Heart right ventricle (tissue), 16 donors: ENCODE data around the gene OR5B3. TPM values are rescaled to one million over a fixed set of nuclear protein-coding genes. Genes with fewer than 3 reads are reported as not detected.

ENCODE experiments used
- ATAC-seq, 8 donors: fragments of 200-7000 bp; cut with Tn5 transposase; one replicate each; pipeline ENCODE4 v1.9.1; 2020; ENCODE audit warnings: mild to moderate bottlenecking in 8 of 8, moderate library complexity in 8 of 8, moderate number of reproducible peaks in 1 of 8
- DNase-seq, 2 donors: peaks; one replicate each; pipeline ENCODE4 v3.0.0-alpha.2; 2020
- H3K27ac ChIP-seq, 10 donors: fragments of 200-600 bp; sonication (generic) in 2 of 10; one replicate each; pipeline versions ENCODE4 v1.5.0 to v1.8.0; 2020 to 2022; ENCODE audit warnings: mild to moderate bottlenecking in 3 of 10
- H3K27me3 ChIP-seq, 7 donors: fragments of 200-600 bp; one replicate each; pipeline ENCODE4 v1.8.0; 2021 to 2022; ENCODE audit warnings: mild to moderate bottlenecking in 2 of 7
- H3K36me3 ChIP-seq, 9 donors: fragments of 200-600 bp; sonication (generic) in 1 of 9; one replicate each; pipeline versions ENCODE4 v1.5.0 to v1.8.0; 2020 to 2022; ENCODE audit warnings: mild to moderate bottlenecking in 2 of 9
- H3K4me1 ChIP-seq, 9 donors: fragments of 200-600 bp; sonication (generic) in 1 of 9; one replicate each; pipeline versions ENCODE4 v1.5.0 to v1.8.0; 2020 to 2022; ENCODE audit warnings: mild to moderate bottlenecking in 4 of 9
- H3K4me3 ChIP-seq, 10 donors: fragments of 200-600 bp; sonication (generic) in 2 of 10; one replicate each; pipeline versions ENCODE4 v1.5.0 to v1.8.0; 2020 to 2022; ENCODE audit warnings: mild to moderate bottlenecking in 7 of 10, moderate library complexity in 2 of 10
- H3K9me3 ChIP-seq, 11 donors: fragments of 200-600 bp in 10 of 11; sonication (generic) in 2 of 11; one replicate each; pipeline versions ENCODE4 v1.5.0 to v1.8.0; 2013 to 2022; ENCODE audit warnings: mild to moderate bottlenecking in 2 of 11, control low read depth in 1 of 11, moderate library complexity in 1 of 11
- CTCF ChIP-seq, 9 donors: fragments of 200-600 bp; sonication (generic) in 2 of 9; IDR thresholded peaks; one replicate each; pipeline versions ENCODE4 v1.5.0 to v1.8.0; 2021 to 2022; ENCODE audit warnings: antibody characterized with exemption in 9 of 9, mild to moderate bottlenecking in 5 of 9, moderate library complexity in 1 of 9
- WGBS, 2 donors: extraction: QIAGEN DNeasy Blood & Tissue Kit; methylation state at CpG; one replicate each; pipeline ENCODE4 v1.1.7; 2013; ENCODE audit warnings: inconsistent platforms in 1 of 2; 5-methylcytosine and 5-hydroxymethylcytosine counted together
- intact Hi-C, 10 donors: fragments of 100-400 bp; cut with DNase I; formaldehyde crosslinking; loops; one replicate each; pipeline versions ENCODE4 v1.11.1 to v1.14.2; 2022
- long read RNA-seq, 3 donors: library from polyadenylated mRNA; unstranded; transcript quantifications; one replicate each; pipeline ENCODE4 v2.0.0, GENCODE V29; 2020 to 2021
- polyA plus RNA-seq, 2 donors: library from polyadenylated mRNA; stranded (reverse); fragments of 200-250 nt; gene quantifications; one replicate each; pipeline ENCODE4 v1.2.3, GENCODE V29; 2013
- total RNA-seq, 10 donors: library from RNA; stranded (reverse); fragmentation: NEBNext Ultra II Directional in 3 of 10; extraction: Animal tissue kit (Norgen Biotek cat#: 25700) in 3 of 10; gene quantifications; one replicate each; pipeline versions ENCODE4 v1.2.1 to v1.2.4, GENCODE V29; 2021 to 2023
- donor health status: Arrhythmogenic right ventricular cardiomyopathy.
- donor health status: ischemic (EF 13 %, LVEDD 7.1; RV severe dilation, severe dysfunction).
- donor health status: healthy with polysubstance abuse.
- donor health status: DM: no; HTN: yes; CAD: no.
- donor health status: DM: no; HTN: no; CAD: no.
- donor health status: ischemic (EF 25% LVEDD 6.9; RV normal size, moderate dysfunction).
- donor health status: ischemic (EF 25% LVEDD 5.7; RV mildly dilated, moderate dysfunction).
- donor health status: healthy.
- donor health status: DM: yes; HTN: yes; CAD: no.
- donor health status: Ischemic cardiomyopathy.
- donor health status: ischemic (EF 35%, LVEDD 5.7; RV mildly dilated, moderate dysfunction).
- donor health status: nonischemic (EF 11% LVEDD 7.7; RV severe dilation, severe dysfunction).
- donor health status: DM: yes; HTN: yes; CAD: no.
- donor health status: PGD.
- donor health status: ischemic (EF 29% LVEDD 5.4; RV normal size, mild dysfunction).
- donor health status: nonischemic (EF 23%, LVEDD 6.1; RV moderate dilation, normal function).

Gene OR5B3
- total RNA-seq (not detected), polyA plus RNA-seq (not detected)
- long read RNA-seq, donor 1 = 0 reads
- long read RNA-seq, donor 2 = 0 reads
- long read RNA-seq, donor 3 = 0 reads

GRCh38 chr11:58406774-58407173 lies at the start of gene OR5B3:
TSS of gene OR5B3 (minus strand) at chr11:58406874. CDS start at chr11:58403409, 3,465 bp downstream.
- ATAC-seq (no peak), DNase-seq (no peak)
- WGBS, 2 donors = 52 to 77% methylated on average over 1 of the region's 1 CpG

DNA sequence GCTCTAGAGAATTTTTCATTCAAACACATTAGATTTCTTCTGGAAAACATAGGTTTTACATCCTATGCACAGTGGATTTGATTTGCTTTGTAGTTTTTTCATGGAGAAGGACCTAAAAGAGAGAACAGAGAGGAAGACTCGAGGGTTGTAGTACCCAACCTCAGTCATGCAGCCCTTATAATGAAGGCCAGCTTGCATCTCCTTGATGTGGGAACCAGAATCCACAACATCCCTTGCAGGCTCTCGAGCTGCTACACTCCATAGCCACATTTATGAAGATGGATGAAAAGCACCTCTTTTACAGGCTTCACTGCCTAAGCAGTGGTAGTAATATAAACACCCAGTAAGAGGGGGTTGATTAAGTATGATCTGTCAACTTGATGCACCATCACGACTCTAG lies 44.9 kb upstream of the OR5B3 start:
- TF ChIP-seq CTCF (IDR thresholded peaks at IDR 0.05) = no peak

More at GRCh38 chr11:58406774-58407173, at the start of gene OR5B3:
- H3K36me3 ChIP-seq = no peaks in the 10 kb centered on the region
- intact Hi-C loops = no loop called here
- H3K27ac ChIP-seq = no peak within 1 kb of the TSS
- no peak for TF ChIP-seq CTCF (IDR thresholded peaks at IDR 0.05)
- H3K4me3 ChIP-seq = no peak within 1 kb of the TSS
- peaks cover 0 to 47% (median 29%) of the 10 kb centered on the region in 11 donors for H3K9me3 ChIP-seq
- H3K27me3 ChIP-seq = no peaks in the 10 kb centered on the region
- H3K4me1 ChIP-seq = no peaks in the 10 kb centered on the region

DNA sequence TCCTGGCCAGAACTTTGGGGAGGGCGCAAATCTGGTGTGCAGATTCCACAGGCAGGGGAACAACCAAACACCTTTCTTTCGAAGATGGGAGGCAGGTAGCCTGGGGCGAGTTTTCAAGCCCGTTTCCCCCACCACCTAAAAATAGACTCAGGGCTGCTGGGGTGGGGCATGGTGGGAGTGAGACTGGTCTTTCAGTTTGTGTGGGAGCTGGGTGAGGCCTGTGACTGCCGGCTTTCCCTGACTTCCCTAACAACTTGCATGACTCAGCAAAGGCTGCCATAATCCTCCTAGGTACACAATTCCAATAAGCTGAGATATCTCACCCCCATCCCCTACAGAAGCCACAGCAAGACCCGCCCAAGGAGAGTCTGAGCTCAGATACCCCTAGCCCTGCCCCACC lies 39.6 kb upstream of the OR5B3 start:
- no peaks in the 10 kb centered on the region for H3K27me3 ChIP-seq
- ATAC-seq (no peak), DNase-seq (no peak)
- H3K9me3 ChIP-seq = peaks cover 0 to 58% (median 26%) of the 10 kb centered on the region in 11 donors
- no peak overlapping the region for H3K4me3 ChIP-seq
- intact Hi-C loops = no loop called here
- no peaks in the 10 kb centered on the region for H3K4me1 ChIP-seq
- no peaks in the 10 kb centered on the region for H3K36me3 ChIP-seq
- TF ChIP-seq CTCF (IDR thresholded peaks at IDR 0.05) = no peak
- H3K27ac ChIP-seq = no peak overlapping the region
- WGBS, 2 donors = 80 to 82% methylated on average over 6 of the region's 6 CpGs

More for the DNA sequence above, 44.9 kb upstream of the OR5B3 start:
- Histone ChIP-seq H3K27me3 (no peaks in the 10 kb centered on the region), H3K9me3 (peaks cover 0 to 34% (median 3%) of the 10 kb centered on the region in 11 donors), H3K4me3 (no peak overlapping the region), H3K27ac (no peak overlapping the region), H3K36me3 (no peaks in the 10 kb centered on the region), H3K4me1 (no peaks in the 10 kb centered on the region)
- WGBS, 2 donors = 55 to 59% methylated on average over 3 of the region's 3 CpGs
- ATAC-seq (no peak), DNase-seq (no peak)
- intact Hi-C loops = loop anchor here in 1 of 10 donors (10.0 kb wide), 1 partner anchor 57 kb away; no protein-coding TSS in a partner anchor

GRCh38 chr11:58444300-58444699 lies 37.6 kb upstream of the OR5B3 start:
- intact Hi-C loops = no loop called here
- Histone ChIP-seq H3K4me1 (no peaks in the 10 kb centered on the region), H3K27me3 (no peaks in the 10 kb centered on the region), H3K27ac (no peak overlapping the region), H3K36me3 (no peaks in the 10 kb centered on the region), H3K9me3 (peaks cover 0 to 46% (median 26%) of the 10 kb centered on the region in 11 donors), H3K4me3 (no peak overlapping the region)
- ATAC-seq (no peak), DNase-seq (no peak)
- WGBS, 2 donors = 85 to 94% methylated on average over 2 of the region's 2 CpGs
- TF ChIP-seq CTCF (IDR thresholded peaks at IDR 0.05) = no peak
